ENCODE results near the gene SLC34A1. TPM values are rescaled to one million over a fixed set of nuclear protein-coding genes. Genes with fewer than 3 reads are reported as not detected.

SLC34A1 gene
- total RNA-seq, 1 donor from 2014 or later = not detected

GRCh38 chr5:177387405-177387804, 3.2 kb downstream of the SLC34A1 start:
- peaks cover 1% of the 10 kb centered on the region for H3K4me1 Mint-ChIP-seq (ENCODE audit: low read depth)
- H3K4me3 Mint-ChIP-seq (ENCODE audit: low read depth) = no peak overlapping the region
- H3K9me3 Mint-ChIP-seq (ENCODE audit: low read depth) = no peaks in the 10 kb centered on the region
- TF ChIP-seq CTCF (IDR thresholded peaks at IDR 0.05; ENCODE audit: unreplicated experiment) = no peak
- H3K27me3 Mint-ChIP-seq = peaks cover 44% of the 10 kb centered on the region
- H3K36me3 Mint-ChIP-seq (ENCODE audit: insufficient read depth) = no peaks in the 10 kb centered on the region
- H3K27ac Mint-ChIP-seq = peak overlapping the region; percentile 84
- no peak for DNase-seq (ENCODE audit: low spot score, unreplicated experiment)

DNA sequence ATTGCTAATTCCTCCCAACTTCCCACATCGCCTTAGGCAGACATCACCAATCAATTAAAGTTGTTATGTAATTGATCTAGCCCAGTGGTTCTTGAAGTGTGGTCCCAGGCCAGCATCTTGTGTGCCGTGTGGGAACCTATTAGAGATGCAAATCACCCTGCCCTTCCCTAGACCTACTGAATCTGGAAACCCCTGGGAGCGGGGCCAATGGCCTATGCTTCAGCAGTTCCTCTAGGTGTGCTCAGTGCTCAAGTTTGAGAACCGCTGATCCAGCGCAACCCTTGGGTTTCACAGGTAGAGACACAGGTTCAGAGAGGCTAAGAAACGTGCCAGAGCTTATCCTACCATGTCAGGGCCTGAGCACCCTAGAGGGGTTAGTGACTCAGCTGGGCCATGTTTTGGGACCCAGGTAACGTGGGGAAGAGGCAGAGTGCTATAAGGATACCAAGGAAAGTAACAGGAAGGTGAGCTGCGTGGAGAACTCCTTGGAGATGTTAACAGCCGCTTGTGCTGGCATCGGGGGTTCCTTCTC, 4.4 kb downstream of the SLC34A1 start:
- H3K4me1 Mint-ChIP-seq (ENCODE audit: low read depth) = peaks cover 1% of the 10 kb centered on the region
- H3K27ac Mint-ChIP-seq = no peak overlapping the region
- H3K4me3 Mint-ChIP-seq (ENCODE audit: low read depth) = no peak overlapping the region
- TF ChIP-seq CTCF (IDR thresholded peaks at IDR 0.05; ENCODE audit: unreplicated experiment) = no peak
- no peaks in the 10 kb centered on the region for H3K36me3 Mint-ChIP-seq (ENCODE audit: insufficient read depth)
- peaks cover 38% of the 10 kb centered on the region for H3K27me3 Mint-ChIP-seq
- no peaks in the 10 kb centered on the region for H3K9me3 Mint-ChIP-seq (ENCODE audit: low read depth)
- DNase-seq (ENCODE audit: low spot score, unreplicated experiment) = no peak

- Mint-ChIP-seq H3K4me3 (ENCODE audit: low read depth) (no peak overlapping the region), H3K27ac (no peak overlapping the region), H3K9me3 (ENCODE audit: low read depth) (no peaks in the 10 kb centered on the region), H3K4me1 (ENCODE audit: low read depth) (peaks cover 1% of the 10 kb centered on the region), H3K27me3 (peaks cover 33% of the 10 kb centered on the region), H3K36me3 (ENCODE audit: insufficient read depth) (no peaks in the 10 kb centered on the region)
- DNase-seq (ENCODE audit: low spot score, unreplicated experiment) = no peak
- TF ChIP-seq CTCF (IDR thresholded peaks at IDR 0.05; ENCODE audit: unreplicated experiment) = no peak
Observed at GRCh38 chr5:177389241-177390169, 5.3 kb downstream of the SLC34A1 start.

GRCh38 chr5:177390363-177391300, 6.4 kb downstream of the SLC34A1 start:
- peaks cover 1% of the 10 kb centered on the region for H3K4me1 Mint-ChIP-seq (ENCODE audit: low read depth)
- no peak overlapping the region for H3K4me3 Mint-ChIP-seq (ENCODE audit: low read depth)
- DNase-seq (ENCODE audit: low spot score, unreplicated experiment) = peak; percentile 85
- peaks cover 32% of the 10 kb centered on the region for H3K27me3 Mint-ChIP-seq
- no peaks in the 10 kb centered on the region for H3K36me3 Mint-ChIP-seq (ENCODE audit: insufficient read depth)
- TF ChIP-seq CTCF (IDR thresholded peaks at IDR 0.05; ENCODE audit: unreplicated experiment) = peak; percentile 90
- H3K9me3 Mint-ChIP-seq (ENCODE audit: low read depth) = no peaks in the 10 kb centered on the region
- H3K27ac Mint-ChIP-seq = peak overlapping the region; percentile 83

GRCh38 chr5:177392765-177393164, 8.5 kb downstream of the SLC34A1 start:
- TF ChIP-seq CTCF (IDR thresholded peaks at IDR 0.05; ENCODE audit: unreplicated experiment) = no peak
- Mint-ChIP-seq H3K4me3 (ENCODE audit: low read depth) (no peak overlapping the region), H3K27ac (no peak overlapping the region)

More at GRCh38 chr5:177392765-177393164, 8.5 kb downstream of the SLC34A1 start:
- Mint-ChIP-seq H3K27me3 (peaks cover 42% of the 10 kb centered on the region), H3K36me3 (ENCODE audit: insufficient read depth) (no peaks in the 10 kb centered on the region), H3K9me3 (ENCODE audit: low read depth) (no peaks in the 10 kb centered on the region), H3K4me1 (ENCODE audit: low read depth) (peaks cover 1% of the 10 kb centered on the region)
- no peak for DNase-seq (ENCODE audit: low spot score, unreplicated experiment)
